Transverse colon (tissue), 3 donors: ENCODE results near the gene SESN1.

Experiments used
- CTCF ChIP-seq, 5 experiments: fragments of 200-600 bp in 3 of 5; fragments of 450-650 bp in 2 of 5; sonication (generic) in 3 of 5; IDR thresholded peaks; 1 replicate in 2 of 5; 2 replicates in 3 of 5; pipeline ENCODE4 v1.5.1; 2016 to 2017; ENCODE audit warnings: antibody characterized with exemption in 5 of 5, inconsistent platforms in 3 of 5, mild to moderate bottlenecking in 2 of 5, moderate library complexity in 1 of 5
- POLR2A ChIP-seq: fragments of 450-650 bp; IDR thresholded peaks from one replicate; pipeline ENCODE4 v1.6.1; 2016; ENCODE audit warnings: antibody characterized with exemption, mild to moderate bottlenecking, moderate library complexity

GRCh38 chr6:109036574-109037294, 57.9 kb downstream of the SESN1 start:
- TF ChIP-seq CTCF (IDR thresholded peaks at IDR 0.05) (no peak), POLR2A (no peak)
